Measurements from ENCODE around the gene PRKCQ.
"Not testable (repeated sequence)": the region's sequence is repeated elsewhere in the genome, so short reads cannot be mapped to it uniquely, and the experiment has no call there.

Gene PRKCQ

DNA sequence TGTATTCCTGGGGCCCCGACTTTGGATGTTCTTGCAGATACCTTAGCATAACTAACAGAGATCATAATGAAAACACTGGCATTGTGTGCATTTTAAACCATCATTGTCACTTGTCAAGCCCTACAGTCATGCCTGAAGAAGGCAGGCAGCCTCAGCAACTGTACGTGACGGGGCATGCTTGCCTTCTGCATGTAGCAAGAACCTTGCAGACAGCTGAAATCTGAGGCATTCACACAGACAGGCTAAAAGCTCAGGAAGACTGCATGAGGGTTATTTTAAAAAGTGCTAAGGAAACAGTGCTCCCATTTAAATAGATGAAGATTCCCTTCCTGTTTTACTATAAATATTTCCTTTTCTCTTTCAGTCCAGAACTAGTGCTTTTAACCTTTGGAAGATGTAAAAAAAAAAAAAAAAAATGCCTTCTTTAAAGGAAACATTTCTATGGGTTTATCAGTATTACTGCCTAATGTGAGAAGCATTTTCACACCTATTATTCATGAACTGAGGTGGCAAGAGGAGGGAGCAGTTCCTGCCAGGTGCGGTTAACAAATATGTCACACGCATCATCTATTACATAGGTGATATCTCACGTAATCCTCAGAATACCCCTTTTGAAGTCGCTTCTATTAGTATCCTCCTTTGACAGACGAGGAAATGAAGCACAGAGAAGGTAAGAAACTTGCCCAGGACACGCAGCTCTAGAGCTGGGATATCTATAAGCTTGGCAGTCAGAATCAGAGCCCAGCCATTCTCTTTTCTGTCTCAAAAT is 88.1 kb downstream of the PRKCQ start:
- no peak for DNase-seq (ENCODE audit: low spot score)

GRCh38 chr10:6490614-6491013 is 89.5 kb downstream of the PRKCQ start:
- DNase-seq (ENCODE audit: low spot score) = no peak

GRCh38 chr10:6487920-6488319 is 92.2 kb downstream of the PRKCQ start:
- no peak for DNase-seq (ENCODE audit: low spot score)

DNA sequence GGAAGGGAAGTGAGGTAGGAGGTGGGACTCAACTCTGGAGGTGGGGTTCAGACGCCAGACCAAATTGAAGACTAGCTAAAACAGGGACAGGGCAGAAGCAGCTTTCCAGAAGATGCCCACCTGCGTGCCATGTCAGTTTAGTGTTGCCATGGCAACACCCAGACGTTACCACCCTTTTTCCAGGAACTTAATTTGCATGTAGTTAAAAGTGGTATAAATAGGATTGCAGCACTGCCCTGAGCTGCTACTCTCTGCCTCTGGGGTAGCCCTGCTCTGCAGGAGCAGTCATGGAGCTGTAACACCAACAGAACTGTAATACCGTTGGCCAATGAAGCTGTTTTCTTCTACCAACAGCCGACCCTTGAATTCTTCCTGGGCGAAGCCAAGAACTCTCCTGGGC is 93.8 kb downstream of the PRKCQ start:
- DNase-seq (ENCODE audit: low spot score) = no peak

GRCh38 chr10:6482737-6483357 is 97.2 kb downstream of the PRKCQ start:
- no peak for DNase-seq (ENCODE audit: low spot score)

GRCh38 chr10:6478722-6479121 is 101.4 kb downstream of the PRKCQ start:
- DNase-seq (ENCODE audit: low spot score) = no peak

DNA sequence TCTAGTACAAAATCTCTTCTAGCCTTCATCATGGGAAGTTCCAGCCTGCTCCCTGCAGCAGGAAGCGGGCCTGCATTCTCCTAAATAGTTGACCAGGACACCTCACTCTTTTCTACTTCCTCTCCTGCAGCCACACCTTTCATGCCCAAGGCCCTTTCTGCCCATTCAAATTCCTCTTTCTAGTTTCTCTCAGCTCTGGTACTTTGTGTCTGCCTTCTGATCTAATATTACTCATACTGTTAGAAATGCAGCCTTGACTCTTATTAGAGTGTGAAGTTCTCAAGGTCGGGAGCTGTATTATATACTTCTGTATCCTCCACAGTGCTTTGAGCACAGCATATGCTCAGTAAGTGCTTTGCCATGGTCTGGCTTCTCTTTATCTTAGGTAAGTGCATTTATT is 103.1 kb downstream of the PRKCQ start:
- no peak for DNase-seq (ENCODE audit: low spot score)

- peak; percentile 53 for DNase-seq (ENCODE audit: low spot score)
Observed at GRCh38 chr10:6474871-6475270, 105.2 kb downstream of the PRKCQ start.

GRCh38 chr10:6473901-6474370 is 106.1 kb downstream of the PRKCQ start:
- DNase-seq (ENCODE audit: low spot score) = no peak

DNA sequence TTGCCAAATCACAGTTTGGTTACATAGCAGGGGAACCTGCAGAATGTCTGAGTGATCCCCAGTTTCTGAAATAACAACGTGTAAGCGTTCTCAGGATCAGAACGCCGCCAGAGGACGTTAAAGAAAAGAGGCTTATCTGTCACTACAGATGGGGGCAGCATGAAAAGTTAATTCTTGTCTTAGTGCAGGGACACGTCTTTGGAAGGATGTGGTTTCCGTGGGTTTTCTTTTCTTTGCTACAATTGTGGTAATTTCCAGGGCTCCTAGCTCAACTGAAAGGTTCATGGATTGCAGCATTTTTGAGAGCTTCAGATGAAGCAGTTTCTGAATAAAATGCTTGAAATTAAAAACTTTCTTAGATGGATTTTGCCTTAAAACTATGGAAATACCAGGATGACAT is 106.6 kb downstream of the PRKCQ start:
- DNase-seq (ENCODE audit: low spot score) = no peak

DNA sequence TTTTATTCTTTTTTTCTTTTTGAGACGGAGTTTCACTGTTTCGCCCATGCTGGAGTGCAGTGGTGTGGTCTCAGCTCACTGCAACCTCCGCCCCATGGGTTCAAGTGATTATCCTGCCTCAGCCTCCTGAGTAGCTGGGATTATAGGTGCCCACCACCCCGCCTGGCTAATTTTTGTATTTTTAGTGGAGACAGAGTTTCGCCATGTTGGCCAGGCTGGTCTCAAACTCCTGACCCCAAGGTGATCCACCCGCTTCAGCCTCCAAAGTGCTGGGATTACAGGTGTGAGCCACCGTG is 107.4 kb downstream of the PRKCQ start:
- not testable (repeated sequence) for DNase-seq (ENCODE audit: low spot score)

DNA sequence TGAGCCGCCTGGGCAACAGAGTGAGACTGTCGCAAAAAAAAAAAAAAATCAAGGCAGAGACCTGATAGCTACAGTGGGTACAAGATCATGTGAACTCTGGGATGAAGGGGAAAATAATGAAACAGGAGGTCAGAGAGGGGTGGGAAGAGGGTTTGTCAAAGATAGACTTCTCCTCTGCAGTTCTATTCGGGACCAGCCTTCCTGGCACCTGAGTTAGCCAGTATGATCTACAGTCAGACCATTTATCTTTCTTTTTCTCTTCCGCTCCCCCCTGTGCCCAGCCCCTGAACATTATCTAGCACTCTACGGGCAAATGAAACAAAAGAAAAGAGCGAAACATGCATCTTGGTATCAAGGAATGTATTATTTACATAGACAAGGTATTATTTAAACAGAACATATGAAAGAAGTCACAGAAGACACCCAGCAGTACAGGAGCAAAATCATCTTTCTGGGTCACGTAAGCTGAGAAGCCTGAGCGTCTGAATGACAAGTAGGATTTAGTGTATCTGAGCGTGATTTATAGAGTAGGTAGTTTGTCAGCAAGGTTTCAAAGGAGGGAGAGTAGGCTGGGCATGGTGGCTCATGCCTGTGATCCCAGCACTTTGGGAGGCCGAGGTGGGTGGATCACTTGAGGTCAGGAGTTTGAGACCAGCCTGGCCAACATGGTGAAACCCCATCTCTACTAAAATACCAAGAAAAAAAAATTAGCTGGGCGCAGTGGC is 109.0 kb downstream of the PRKCQ start:
- no peak for DNase-seq (ENCODE audit: low spot score)

DNA sequence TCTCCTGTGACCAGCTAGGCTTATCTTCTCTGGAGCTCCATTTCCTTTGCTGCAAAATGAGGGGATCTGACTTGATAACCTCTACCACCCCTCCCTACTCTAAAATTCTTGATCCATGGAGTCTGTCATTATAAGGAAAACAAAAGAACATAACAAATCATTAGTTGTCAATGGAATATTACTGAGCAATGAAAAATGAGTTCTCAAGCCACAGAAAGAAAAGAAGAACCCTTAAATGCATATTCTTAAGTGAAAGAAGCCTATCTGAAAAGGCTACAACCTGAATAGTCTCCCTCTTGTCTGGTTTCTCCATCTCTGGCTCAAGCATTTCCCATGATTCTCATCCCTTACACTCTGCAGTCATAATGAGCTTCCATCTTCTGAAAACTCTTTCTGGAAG is 110.4 kb downstream of the PRKCQ start:
- no peak for DNase-seq (ENCODE audit: low spot score)

DNA sequence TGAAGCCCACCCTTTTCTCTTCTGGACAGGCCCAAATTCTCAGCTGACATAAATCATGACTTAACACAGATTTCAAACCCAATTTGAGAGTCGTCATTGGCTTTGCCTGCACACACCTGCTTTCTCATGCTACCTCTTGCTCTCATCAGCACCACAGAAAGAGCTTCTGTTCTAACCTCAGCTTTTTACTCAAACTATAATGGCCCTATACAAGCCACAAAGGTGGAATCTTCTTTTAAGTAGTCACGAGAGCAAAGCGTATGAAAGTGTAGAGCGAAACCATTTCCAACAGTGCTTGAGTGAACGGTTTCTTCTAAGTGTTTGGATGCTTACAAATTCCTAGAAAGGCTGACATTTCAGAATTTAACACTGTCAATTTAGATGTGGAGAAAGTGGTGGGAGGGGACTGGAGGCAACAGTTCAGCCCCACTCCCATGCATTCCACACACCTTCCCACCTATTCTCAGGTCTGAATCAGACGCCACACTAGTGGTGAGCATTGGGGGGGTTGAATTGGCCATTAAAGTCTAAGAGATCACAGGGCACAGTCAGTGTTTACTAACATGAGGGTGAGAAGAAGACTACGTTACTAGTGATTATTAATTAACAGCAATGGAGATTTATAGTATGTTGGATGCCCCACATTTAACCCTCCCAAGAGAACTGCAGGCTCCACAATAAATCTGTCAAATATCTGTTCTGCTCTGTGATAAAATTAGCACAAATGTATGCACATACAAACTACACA is 114.0 kb downstream of the PRKCQ start:
- no peak for DNase-seq (ENCODE audit: low spot score)

DNA sequence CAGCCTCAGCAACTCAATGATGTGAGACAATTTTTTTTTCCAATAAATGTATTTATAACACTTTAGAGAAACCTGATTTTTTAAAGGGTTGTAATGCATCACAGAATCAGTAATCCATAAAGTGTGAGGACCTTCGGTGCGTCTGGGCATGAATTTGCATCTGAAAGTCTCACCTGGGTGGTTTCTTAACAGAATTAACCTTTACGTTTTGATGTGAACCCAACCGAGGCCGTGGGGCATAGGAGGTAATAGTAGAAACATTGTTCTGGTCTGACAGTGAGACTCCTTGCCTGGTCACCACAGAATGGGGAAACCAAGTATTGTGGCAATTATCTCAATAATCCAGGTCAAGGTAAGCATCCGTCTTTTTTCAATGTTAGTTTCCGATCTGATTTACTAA is 114.6 kb downstream of the PRKCQ start:
- DNase-seq (ENCODE audit: low spot score) = no peak

- DNase-seq (ENCODE audit: low spot score) = no peak
Observed at GRCh38 chr10:6464862-6465430, 115.1 kb downstream of the PRKCQ start.

GRCh38 chr10:6463366-6463765 is 116.7 kb downstream of the PRKCQ start:
- DNase-seq (ENCODE audit: low spot score) = no peak

DNA sequence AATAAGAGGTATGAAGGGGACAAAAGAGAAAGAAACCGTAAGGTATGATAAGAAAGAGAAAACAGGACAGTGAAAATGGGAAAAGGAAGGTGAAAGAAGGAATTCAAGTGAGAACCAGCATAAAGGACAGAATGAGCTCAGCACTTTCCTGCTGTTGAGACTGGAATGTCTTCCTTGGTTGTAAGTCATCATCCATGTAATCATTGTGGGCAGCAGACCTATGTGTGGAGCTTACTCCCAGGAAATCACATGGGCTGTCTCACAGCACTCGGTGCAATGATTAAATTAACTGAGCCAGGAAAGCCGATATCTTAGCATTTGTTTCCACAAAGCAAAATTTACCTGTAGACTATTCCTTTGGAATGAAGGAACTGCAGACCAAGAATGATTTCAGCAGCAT is 118.1 kb downstream of the PRKCQ start:
- DNase-seq (ENCODE audit: low spot score) = no peak

DNA sequence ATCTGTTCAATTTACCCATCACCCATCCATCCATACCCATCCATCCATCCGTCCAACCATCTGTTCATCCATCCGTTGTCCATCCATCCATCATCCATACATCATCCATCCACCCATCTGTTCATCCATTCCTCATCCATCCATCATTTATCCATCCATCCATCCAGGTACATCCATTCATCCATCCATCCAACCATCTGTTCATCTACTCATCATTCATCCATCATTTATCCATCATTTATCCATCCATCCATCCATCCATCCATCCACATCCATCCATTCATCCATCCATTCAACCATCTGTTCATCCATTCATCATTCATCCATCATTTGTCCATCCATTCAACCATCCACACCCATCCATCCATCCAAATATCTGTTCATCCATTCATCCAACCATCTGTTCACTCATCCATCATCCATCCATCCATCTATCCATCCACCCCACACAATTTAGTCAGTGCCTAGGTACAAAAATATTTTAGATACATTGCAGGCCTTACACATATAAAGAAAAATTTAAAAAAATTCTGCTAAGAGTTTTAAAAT is 119.1 kb downstream of the PRKCQ start:
- no peak for DNase-seq (ENCODE audit: low spot score)

DNA sequence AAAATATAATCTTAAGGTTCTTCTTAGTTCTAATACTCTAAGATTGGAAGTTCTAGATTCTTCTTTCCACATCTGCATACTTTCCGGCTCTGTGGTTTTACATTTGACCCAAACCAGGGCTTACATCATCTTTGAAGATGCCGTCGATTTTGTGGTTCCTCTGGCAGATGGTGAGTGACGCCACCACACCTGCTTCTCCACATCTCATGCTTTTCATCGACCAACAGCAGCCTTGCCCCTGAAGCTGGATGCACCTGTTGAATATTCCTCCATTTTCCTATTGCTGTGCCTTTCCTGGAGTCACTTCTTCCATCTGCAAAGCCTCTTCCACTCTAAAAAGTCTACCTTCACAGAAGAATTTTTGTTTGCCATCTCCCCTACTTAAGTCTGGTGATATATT is 121.3 kb downstream of the PRKCQ start:
- no peak for DNase-seq (ENCODE audit: low spot score)

- no peak for DNase-seq (ENCODE audit: low spot score)
Observed at GRCh38 chr10:6457376-6457775, 122.7 kb downstream of the PRKCQ start.

DNA sequence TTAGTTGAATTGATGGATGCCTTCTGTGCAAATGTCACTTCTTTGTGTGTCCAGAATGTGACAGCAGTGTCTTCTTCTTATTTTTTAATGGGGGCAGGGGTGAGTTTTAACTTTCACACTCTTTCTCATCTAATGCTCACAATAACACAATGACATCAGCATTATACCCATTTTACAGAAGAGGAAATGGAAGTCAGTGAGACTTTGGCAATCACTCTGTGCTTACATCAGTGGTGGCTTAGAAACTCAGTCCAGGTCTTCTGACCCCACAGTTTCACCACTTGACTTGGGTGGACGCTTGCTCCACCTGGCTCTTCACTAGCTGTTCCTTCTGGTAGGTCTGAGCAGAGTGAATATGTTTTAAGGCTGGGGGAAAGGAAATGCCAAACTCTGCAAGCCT is 124.0 kb downstream of the PRKCQ start:
- DNase-seq (ENCODE audit: low spot score) = no peak
